SK-N-SH (cell line): ENCODE results near the gene NDUFAF8. TPM values are rescaled to one million over a fixed set of nuclear protein-coding genes. Genes with fewer than 3 reads are reported as not detected.

Experiments
- CTCF ChIA-PET: fragments of 300-600, 350-600 bp; formaldehyde crosslinking; extraction: SDS; loops from one replicate; lab custom pipeline; 2021; lab: Yijun Ruan, JAX
- POLR2A ChIA-PET: fragments of 350-600 bp; sonication (Branson Sonifier 250); formaldehyde crosslinking; extraction: SDS; loops from one replicate; lab custom pipeline; 2020; ENCODE audit warnings: antibody characterized with exemption, inconsistent platforms; lab: Yijun Ruan, JAX
- DNase-seq: peaks from one replicate; pipeline ENCODE4 v3.0.0; 2012
- H2AFZ ChIP-seq: fragments of 200-600 bp; sonication (generic); 2 replicates; pipeline ENCODE4 v1.8.1; 2016; ENCODE audit warnings: antibody characterized with exemption, mild to moderate bottlenecking, low read depth
- H3F3A ChIP-seq: fragments of 200-600 bp; sonication (generic); replicated peaks from 2 replicates; pipeline ENCODE3; 2016; ENCODE audit warnings: antibody characterized with exemption, mild to moderate bottlenecking; ENCODE audit not compliant: insufficient read depth
- H3K27ac ChIP-seq, 2 experiments: fragments of 200-500 bp in 1 of 2; fragments of 200-600 bp in 1 of 2; sonication (Bioruptor generic) in 1 of 2; sonication (generic), shearing (Covaris generic) in 1 of 2; 2 replicates each; pipeline versions ENCODE4 v1.5.1 to v1.6.1; 2014 to 2016; ENCODE audit warnings: low read depth in 2 of 2, inconsistent platforms in 1 of 2, low read length in 1 of 2, mild to moderate bottlenecking in 1 of 2, mixed read lengths in 1 of 2
- H3K27me3 ChIP-seq: fragments of 200-600 bp; sonication (generic), shearing (Covaris generic); 2 replicates; pipeline ENCODE4 v1.6.1; 2016; ENCODE audit warnings: mixed run types; ENCODE audit not compliant: insufficient read depth
- H3K36me3 ChIP-seq, 2 experiments: fragments of 200-500 bp in 1 of 2; fragments of 200-600 bp in 1 of 2; sonication (Bioruptor generic) in 1 of 2; sonication (generic) in 1 of 2; replicated peaks in 1 of 2; 2 replicates each; pipeline versions ENCODE3 to v1.5.1; 2014 to 2016; ENCODE audit warnings: low read length in 1 of 2, mild to moderate bottlenecking in 1 of 2; ENCODE audit not compliant: insufficient read depth in 2 of 2, control insufficient read depth in 1 of 2
- H3K4me1 ChIP-seq, 2 experiments: fragments of 200-500 bp in 1 of 2; fragments of 200-600 bp in 1 of 2; sonication (Bioruptor generic) in 1 of 2; sonication (generic), shearing (Covaris generic) in 1 of 2; 2 replicates each; pipeline versions ENCODE4 v1.5.1 to v1.6.1; 2014 to 2016; ENCODE audit warnings: low read depth in 1 of 2, low read length in 1 of 2, mixed run types in 1 of 2; ENCODE audit not compliant: insufficient read depth in 2 of 2, control insufficient read depth in 1 of 2
- H3K4me2 ChIP-seq: fragments of 200-600 bp; sonication (generic), shearing (Covaris generic); 2 replicates; pipeline ENCODE4 v1.6.1; 2017; ENCODE audit warnings: mixed run types
- H3K4me3 ChIP-seq, 2 experiments: fragments of 200-500 bp in 1 of 2; fragments of 200-600 bp in 1 of 2; sonication (Bioruptor generic) in 1 of 2; sonication (generic), shearing (Covaris generic) in 1 of 2; 2 replicates each; pipeline versions ENCODE4 v1.5.1 to v1.8.1; 2014 to 2016; ENCODE audit warnings: low read depth in 2 of 2, inconsistent platforms in 1 of 2, low read length in 1 of 2, mild to moderate bottlenecking in 1 of 2, mixed read lengths in 1 of 2, moderate library complexity in 1 of 2
- H3K79me2 ChIP-seq: fragments of 200-600 bp; sonication (generic); 2 replicates; pipeline ENCODE4 v1.8.1; 2017; ENCODE audit warnings: mild to moderate bottlenecking; ENCODE audit not compliant: insufficient read depth
- H3K9ac ChIP-seq: fragments of 200-600 bp; sonication (generic); 2 replicates; pipeline ENCODE4 v1.6.1; 2017; ENCODE audit warnings: mixed run types
- H3K9me2 ChIP-seq: fragments of 200-600 bp; sonication (generic); 2 replicates; pipeline ENCODE4 v1.6.1; 2017; ENCODE audit warnings: mixed run types
- H3K9me3 ChIP-seq: fragments of 200-600 bp; sonication (generic); 2 replicates; pipeline ENCODE4 v1.6.1; 2017; ENCODE audit warnings: mixed run types, mild to moderate bottlenecking, moderate library complexity
- H4K20me1 ChIP-seq: fragments of 200-600 bp; sonication (generic); 2 replicates; pipeline ENCODE4 v1.6.1; 2017; ENCODE audit warnings: mild to moderate bottlenecking, mixed run types; ENCODE audit not compliant: insufficient read depth
- CHD2 ChIP-seq: fragments of 150-350 bp; IDR thresholded peaks from 2 replicates; pipeline ENCODE4 v1.6.1; 2018; ENCODE audit warnings: low read length; ENCODE audit not compliant: partially characterized antibody
- CTCF ChIP-seq: fragments of 200-600 bp; sonication (generic); IDR thresholded peaks from 2 replicates; pipeline ENCODE4 v1.6.1; 2017; ENCODE audit warnings: antibody characterized with exemption, mild to moderate bottlenecking, moderate library complexity
- ELF1 ChIP-seq: IDR thresholded peaks from 2 replicates; pipeline ENCODE4 v1.4.0; 2012
- EP300 ChIP-seq, 2 experiments: IDR thresholded peaks; 2 replicates each; pipeline versions ENCODE4 v1.4.0 to v1.6.1; 2012; ENCODE audit warnings: borderline replicate concordance in 1 of 2, low read depth in 1 of 2, low read length in 1 of 2
- EZH2phosphoT487 ChIP-seq: fragments of 200-600 bp; sonication (generic); IDR thresholded peaks from 2 replicates; pipeline ENCODE4 v1.6.1; 2017; ENCODE audit warnings: low read depth, mixed run types, mild to moderate bottlenecking, antibody characterized with exemption, moderate library complexity, borderline replicate concordance
- FOSL2 ChIP-seq: IDR thresholded peaks from 2 replicates; pipeline ENCODE4 v1.4.0; 2012; ENCODE audit warnings: low read depth, mild to moderate bottlenecking, moderate library complexity, borderline replicate concordance
- FOXJ3 ChIP-seq: sonication (generic); formaldehyde crosslinking; IDR thresholded peaks from 2 replicates; pipeline ENCODE4 v1.5.1; 2020; ENCODE audit warnings: mild to moderate bottlenecking, missing genetic modification reagents
- FOXM1 ChIP-seq: IDR thresholded peaks from 2 replicates; pipeline ENCODE4 v1.4.0; 2012; ENCODE audit warnings: low read depth, mild to moderate bottlenecking
- GABPA ChIP-seq: IDR thresholded peaks from 2 replicates; pipeline ENCODE4 v1.4.0; 2012; ENCODE audit warnings: low read depth, mild to moderate bottlenecking
- GATA2 ChIP-seq: sonication (generic); formaldehyde crosslinking; IDR thresholded peaks from 2 replicates; pipeline ENCODE4 v1.5.0; 2020; ENCODE audit warnings: mild to moderate bottlenecking, missing genetic modification reagents
- MAX ChIP-seq: IDR thresholded peaks from 2 replicates; pipeline ENCODE4 v1.4.0; 2012; ENCODE audit warnings: low read depth
- MEF2A ChIP-seq: IDR thresholded peaks from 2 replicates; pipeline ENCODE4 v1.4.0; 2012; ENCODE audit warnings: low read depth, borderline replicate concordance
- MXI1 ChIP-seq: IDR thresholded peaks from 2 replicates; pipeline ENCODE4 v1.6.1; 2012; ENCODE audit warnings: mild to moderate bottlenecking, low read depth, low read length, improper control_type of control experiment
- NFIC ChIP-seq: IDR thresholded peaks from 2 replicates; pipeline ENCODE4 v1.4.0; 2012; ENCODE audit warnings: borderline replicate concordance
- NRF1 ChIP-seq: IDR thresholded peaks from 2 replicates; pipeline ENCODE4 v1.6.1; 2012; ENCODE audit warnings: low read depth, mild to moderate bottlenecking, low read length
- POLR2AphosphoS5 ChIP-seq: IDR thresholded peaks from 2 replicates; pipeline ENCODE4 v1.6.1; 2012; ENCODE audit warnings: low read depth, low read length
- RCOR1 ChIP-seq: fragments of 150-350 bp; IDR thresholded peaks from 2 replicates; pipeline ENCODE4 v1.6.1; 2017; ENCODE audit warnings: antibody characterized with exemption, low read length
- REST ChIP-seq: IDR thresholded peaks from 2 replicates; pipeline ENCODE4 v1.6.1; 2012; ENCODE audit warnings: mild to moderate bottlenecking, low read depth, low read length, moderate library complexity
- RFX5 ChIP-seq: IDR thresholded peaks from 2 replicates; pipeline ENCODE4 v1.6.1; 2012; ENCODE audit warnings: mild to moderate bottlenecking, improper control_type of control experiment, low read length
- RXRA ChIP-seq: IDR thresholded peaks from 2 replicates; pipeline ENCODE4 v1.4.0; 2012; ENCODE audit warnings: low read depth, mild to moderate bottlenecking, borderline replicate concordance
- SIN3A ChIP-seq: IDR thresholded peaks from 2 replicates; pipeline ENCODE4 v1.6.1; 2012; ENCODE audit warnings: low read depth, mild to moderate bottlenecking, low read length, moderate library complexity, borderline replicate concordance
- SMC3 ChIP-seq: IDR thresholded peaks from 2 replicates; pipeline ENCODE4 v1.6.1; 2012; ENCODE audit warnings: low read depth, low read length, improper control_type of control experiment
- TCF12 ChIP-seq: IDR thresholded peaks from 2 replicates; pipeline ENCODE4 v1.4.0; 2012
- TEAD4 ChIP-seq: IDR thresholded peaks from 2 replicates; pipeline ENCODE4 v1.4.0; 2012; ENCODE audit warnings: mild to moderate bottlenecking, borderline replicate concordance; ENCODE audit not compliant: insufficient read depth
- ZBTB33 ChIP-seq: IDR thresholded peaks from 2 replicates; pipeline ENCODE4 v1.4.0; 2012; ENCODE audit warnings: low read depth, borderline replicate concordance
- WGBS: methylation state at CpG from one replicate; pipeline ENCODE4 v1.1.6; 2017; ENCODE audit warnings: low lambda C conversion rate; 5-methylcytosine and 5-hydroxymethylcytosine counted together
- polyA plus RNA-seq, 3 experiments: library from polyadenylated mRNA; depleted of rRNA; stranded (reverse); fragments of >200 nt; gene quantifications; 2 replicates each; pipeline ENCODE4 v1.2.3, GENCODE V29; 2012

Gene NDUFAF8
- 194 and 229 TPM in 2 replicates for polyA plus RNA-seq (2012; rRNA removed)
- polyA plus RNA-seq (2012; cell fraction: cytosol; rRNA removed): 230 and 349 TPM in 2 replicates
- 139 and 227 TPM in 2 replicates for polyA plus RNA-seq (2012; cell fraction: nucleus; rRNA removed)

GRCh38 chr17:81238815-81239713, at the start of gene NDUFAF8, which contains the start of gene TEPSIN:
TSS of gene NDUFAF8 (plus strand) at chr17:81239318. CDS start at chr17:81239364, 46 bp downstream.
TSS of gene TEPSIN (minus strand) at chr17:81239055. CDS start at chr17:81239033, 22 bp downstream.
- H3K27ac ChIP-seq: peak within 1 kb of the TSS; percentile 43 to 84; a peak in 3 of 4 replicates
- peaks cover 13% of the 10 kb centered on the region for H4K20me1 ChIP-seq
- H3K9me3 ChIP-seq: no peaks in the 10 kb centered on the region
- peak; percentile 100 for DNase-seq
- H3K4me3 ChIP-seq: peak within 1 kb of the TSS; percentile 93 to 99
- WGBS: 2% methylated on average over 51 of the region's 100 CpGs
- no peaks in the 10 kb centered on the region for H3K9me2 ChIP-seq
- no peaks in the 10 kb centered on the region for H3K27me3 ChIP-seq
- H3K4me1 ChIP-seq: peaks cover 0 to 40% of the 10 kb centered on the region in 2 experiments; a peak in 2 of 4 replicates
- H3K9ac ChIP-seq: peak within 1 kb of the TSS; percentile 85
- peaks cover 58% of the 10 kb centered on the region for H3K79me2 ChIP-seq
- H3F3A ChIP-seq: peaks cover 4% of the 10 kb centered on the region
- H2AFZ ChIP-seq: peak within 1 kb of the TSS; percentile 59; the same call in 1 of the 2 replicates
- H3K36me3 ChIP-seq: peaks cover 0 to 19% of the 10 kb centered on the region in 2 experiments
- ChIA-PET CTCF (interaction anchor here (0.7 to 12.8 kb wide), 16 partner anchors 9 to 362 kb away, joined by 3 to 133 read pairs (median 6); partner anchors contain the start of gene CEP131), POLR2A (interaction anchor here (0.7 to 2.3 kb wide), 11 partner anchors 9 to 276 kb away, joined by 3 to 9 read pairs (median 3); partner anchors contain the start of genes CEP131 and SLC38A10)
- H3K4me2 ChIP-seq: peak within 1 kb of the TSS; percentile 99
- TF ChIP-seq MXI1 (peak; percentile 96), RFX5 (no peak), POLR2AphosphoS5 (peak; percentile 73), ELF1 (peak; percentile 100), FOXM1 (no peak), CHD2 (peak; percentile 98), GABPA (peak; percentile 87), SIN3A (peak; percentile 66), GATA2 (CRISPR knock-in tag) (no peak), NRF1 (no peak), TCF12 (no peak), CTCF (no peak), SMC3 (no peak), RXRA (no peak), NFIC (no peak), EZH2phosphoT487 (no peak), EP300 (IDR thresholded peaks at IDR 0.05; ENCODE audit: borderline replicate concordance in 1 of 2, low read depth in 1 of 2, low read length in 1 of 2) (no peak), RCOR1 (no peak), TEAD4 (no peak), REST (no peak), MAX (peak; percentile 68), MEF2A (no peak), FOXJ3 (peak; percentile 83), ZBTB33 (no peak), FOSL2 (no peak)
